Measurements from ENCODE around the gene GRN.

The GRN gene

GRCh38 chr17:44344939-44345453, at the start of gene GRN:
TSS of gene GRN (plus strand) at chr17:44345302. CDS start at chr17:44349165, 3,863 bp downstream.
- no peak for TF ChIP-seq CTCF (conservative IDR thresholded peaks at IDR 0.05; ENCODE audit: low read length)
- DNase-seq (ENCODE audit: low read depth): peak; percentile 98
- H3K4me3 ChIP-seq (ENCODE audit: low read length): peak within 1 kb of the TSS; percentile 97

GRCh38 chr17:44297975-44298374, 47.1 kb upstream of the GRN start:
- DNase-seq (ENCODE audit: low read depth): no peak
- TF ChIP-seq CTCF (conservative IDR thresholded peaks at IDR 0.05; ENCODE audit: low read length): no peak
- no peak overlapping the region for H3K4me3 ChIP-seq (ENCODE audit: low read length)

GRCh38 chr17:44304651-44305050, 40.5 kb upstream of the GRN start:
- no peak for TF ChIP-seq CTCF (conservative IDR thresholded peaks at IDR 0.05; ENCODE audit: low read length)
- peak; percentile 25 for DNase-seq (ENCODE audit: low read depth)
- no peak overlapping the region for H3K4me3 ChIP-seq (ENCODE audit: low read length)

GRCh38 chr17:44307387-44308186, 37.5 kb upstream of the GRN start:
- TF ChIP-seq CTCF (conservative IDR thresholded peaks at IDR 0.05; ENCODE audit: low read length): no peak
- peak overlapping the region; percentile 55 for H3K4me3 ChIP-seq (ENCODE audit: low read length)
- peak; percentile 34 for DNase-seq (ENCODE audit: low read depth)

- H3K4me3 ChIP-seq (ENCODE audit: low read length): peak within 1 kb of the TSS; percentile 55
- TF ChIP-seq CTCF (conservative IDR thresholded peaks at IDR 0.05; ENCODE audit: low read length): no peak
- DNase-seq (ENCODE audit: low read depth): peak; percentile 68
Measured at GRCh38 chr17:44308320-44308818, 36.7 kb upstream of the GRN start, which contains the start of gene RUNDC3A. TSS of gene RUNDC3A (plus strand) at chr17:44308601. CDS start at chr17:44308833, 232 bp downstream.

GRCh38 chr17:44308865-44309264, 36.2 kb upstream of the GRN start:
- DNase-seq (ENCODE audit: low read depth): no peak
- H3K4me3 ChIP-seq (ENCODE audit: low read length): no peak overlapping the region
- no peak for TF ChIP-seq CTCF (conservative IDR thresholded peaks at IDR 0.05; ENCODE audit: low read length)

- no peak for TF ChIP-seq CTCF (conservative IDR thresholded peaks at IDR 0.05; ENCODE audit: low read length)
- DNase-seq (ENCODE audit: low read depth): no peak
- no peak overlapping the region for H3K4me3 ChIP-seq (ENCODE audit: low read length)
Measured at GRCh38 chr17:44309472-44309871, 35.6 kb upstream of the GRN start.
